Activated CD4-positive, alpha-beta memory T cell treated with anti-CD3 and anti-CD28 coated beads for 36 hours (primary cell): Measurements from ENCODE around the gene DYNC1I1. TPM values are rescaled to one million over a fixed set of nuclear protein-coding genes. Genes with fewer than 3 reads are reported as not detected.

Experiments
- CTCF ChIA-PET: fragments of 350-600 bp; sonication (Branson Sonifier 250); formaldehyde crosslinking; loops from one replicate; lab custom pipeline; 2021; ENCODE audit warnings: antibody characterized with exemption, inconsistent platforms; lab: Charles Lee
- POLR2A ChIA-PET: fragments of 350-600 bp; sonication (Branson Sonifier 250); formaldehyde crosslinking; loops from one replicate; lab custom pipeline; 2021; ENCODE audit warnings: antibody characterized with exemption; lab: Charles Lee
- DNase-seq: peaks from one replicate; pipeline ENCODE4 v3.0.0-alpha.2; 2020
- H3K27ac Mint-ChIP-seq: one replicate; pipeline ENCODE4 v1.8.0; 2021; ENCODE audit warnings: mixed read lengths
- H3K27me3 Mint-ChIP-seq: one replicate; pipeline ENCODE4 v1.8.0; 2021; ENCODE audit warnings: mixed read lengths
- H3K36me3 Mint-ChIP-seq: one replicate; pipeline ENCODE4 v1.8.0; 2021; ENCODE audit warnings: mixed read lengths
- H3K4me1 Mint-ChIP-seq: one replicate; pipeline ENCODE4 v1.8.0; 2021; ENCODE audit warnings: low read depth, mixed read lengths
- H3K4me3 Mint-ChIP-seq: one replicate; pipeline ENCODE4 v1.8.0; 2021; ENCODE audit warnings: mild to moderate bottlenecking, mixed read lengths
- H3K9me3 Mint-ChIP-seq: one replicate; pipeline ENCODE4 v1.8.0; 2021; ENCODE audit warnings: mixed read lengths
- intact Hi-C: fragments of 100-400 bp; cut with micrococcal nuclease; formaldehyde crosslinking; loops from one replicate; pipeline ENCODE4 v1.15.1; 2023
- total RNA-seq, 2 experiments: library from RNA; stranded (reverse); gene quantifications; one replicate each; pipeline ENCODE4 v1.2.3, GENCODE V29; 2021

Gene DYNC1I1
- total RNA-seq, 2 experiments from 2014 or later: not detected

GRCh38 chr7:96021568-96021967, 249.2 kb downstream of the DYNC1I1 start:
- CTCF ChIA-PET: no interaction called here
- Mint-ChIP-seq H3K27me3 (peaks cover 8% of the 10 kb centered on the region), H3K9me3 (no peaks in the 10 kb centered on the region), H3K4me1 (no peaks in the 10 kb centered on the region), H3K27ac (no peak overlapping the region), H3K4me3 (no peak overlapping the region), H3K36me3 (no peaks in the 10 kb centered on the region)
- no peak for DNase-seq
- POLR2A ChIA-PET: no interaction called here
- intact Hi-C loops: no loop called here

- Mint-ChIP-seq H3K4me1 (no peaks in the 10 kb centered on the region), H3K27ac (no peak overlapping the region), H3K4me3 (no peak overlapping the region), H3K27me3 (peaks cover 8% of the 10 kb centered on the region), H3K36me3 (no peaks in the 10 kb centered on the region), H3K9me3 (no peaks in the 10 kb centered on the region)
- ChIA-PET CTCF (no interaction called here), POLR2A (no interaction called here)
- intact Hi-C loops: no loop called here
- no peak for DNase-seq
Measured at GRCh38 chr7:96023387-96023786, 251.0 kb downstream of the DYNC1I1 start.

GRCh38 chr7:96026010-96026409, 253.7 kb downstream of the DYNC1I1 start:
- Mint-ChIP-seq H3K36me3 (no peaks in the 10 kb centered on the region), H3K27ac (no peak overlapping the region), H3K4me1 (peaks cover 3% of the 10 kb centered on the region), H3K4me3 (no peak overlapping the region), H3K9me3 (no peaks in the 10 kb centered on the region), H3K27me3 (no peaks in the 10 kb centered on the region)
- POLR2A ChIA-PET: no interaction called here
- CTCF ChIA-PET: no interaction called here
- intact Hi-C loops: no loop called here
- no peak for DNase-seq

- no peaks in the 10 kb centered on the region for H3K36me3 Mint-ChIP-seq
- ChIA-PET POLR2A (interaction anchor here (0.9 kb wide), 1 partner anchor 72 kb away, joined by 6 read pairs; no protein-coding TSS in a partner anchor), CTCF (no interaction called here)
- no peak overlapping the region for H3K27ac Mint-ChIP-seq
- H3K9me3 Mint-ChIP-seq: no peaks in the 10 kb centered on the region
- intact Hi-C loops: no loop called here
- DNase-seq: no peak
- no peaks in the 10 kb centered on the region for H3K27me3 Mint-ChIP-seq
- peaks cover 3% of the 10 kb centered on the region for H3K4me1 Mint-ChIP-seq
- H3K4me3 Mint-ChIP-seq: no peak overlapping the region
Measured at GRCh38 chr7:96026611-96027010, 254.3 kb downstream of the DYNC1I1 start.

- POLR2A ChIA-PET: no interaction called here
- no peak for DNase-seq
- Mint-ChIP-seq H3K4me3 (no peak overlapping the region), H3K36me3 (no peaks in the 10 kb centered on the region), H3K27ac (no peak overlapping the region), H3K27me3 (peaks cover 5% of the 10 kb centered on the region), H3K4me1 (peaks cover 3% of the 10 kb centered on the region), H3K9me3 (no peaks in the 10 kb centered on the region)
- CTCF ChIA-PET: interaction anchor here (0.6 kb wide), 1 partner anchor 97 kb away, joined by 3 read pairs; no protein-coding TSS in a partner anchor
- intact Hi-C loops: no loop called here
Measured at GRCh38 chr7:96028729-96029128, 256.4 kb downstream of the DYNC1I1 start.

GRCh38 chr7:96033009-96033598, 260.8 kb downstream of the DYNC1I1 start:
- Mint-ChIP-seq H3K9me3 (no peaks in the 10 kb centered on the region), H3K27me3 (peaks cover 5% of the 10 kb centered on the region), H3K4me1 (peaks cover 3% of the 10 kb centered on the region), H3K27ac (no peak overlapping the region), H3K4me3 (no peak overlapping the region), H3K36me3 (no peaks in the 10 kb centered on the region)
- ChIA-PET POLR2A (no interaction called here), CTCF (no interaction called here)
- no peak for DNase-seq
- intact Hi-C loops: no loop called here

DNA sequence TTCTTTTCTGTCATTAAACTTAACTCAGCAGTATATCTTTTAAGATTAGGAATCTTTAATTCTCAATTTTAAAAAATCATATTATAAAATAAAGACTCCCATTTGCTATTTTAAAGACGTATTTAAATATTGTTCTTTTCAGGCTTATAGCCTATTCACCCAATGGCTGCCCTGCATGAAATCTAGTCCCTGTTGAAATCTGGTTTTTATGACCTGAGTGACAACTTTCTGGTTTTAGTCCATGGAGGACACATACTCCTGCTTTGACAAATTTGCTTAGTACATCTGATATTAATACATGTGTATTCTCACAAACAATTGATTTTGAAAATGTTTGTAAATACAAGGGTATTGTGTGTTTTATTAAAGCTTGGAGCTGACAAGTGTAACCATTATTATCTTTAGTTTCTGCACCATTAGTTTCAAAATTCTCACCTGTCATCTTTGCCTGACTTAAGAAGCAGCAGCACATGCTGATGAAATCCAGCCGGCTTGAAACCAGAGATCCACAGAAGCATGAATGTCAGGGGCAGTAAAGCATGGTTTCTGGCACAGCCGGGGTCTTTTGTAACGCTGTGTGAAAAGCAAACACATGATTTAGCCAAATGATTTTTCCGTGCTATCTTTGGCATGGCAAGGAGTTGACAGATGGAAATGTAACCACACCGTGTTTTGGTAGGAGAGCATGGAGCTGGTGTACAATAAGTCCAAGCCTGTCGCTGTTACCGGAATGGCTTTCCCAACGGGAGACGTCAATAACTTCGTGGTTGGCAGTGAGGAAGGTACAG, 262.8 kb downstream of the DYNC1I1 start:
- no peaks in the 10 kb centered on the region for H3K9me3 Mint-ChIP-seq
- no peaks in the 10 kb centered on the region for H3K4me1 Mint-ChIP-seq
- intact Hi-C loops: no loop called here
- POLR2A ChIA-PET: no interaction called here
- peaks cover 5% of the 10 kb centered on the region for H3K27me3 Mint-ChIP-seq
- no peaks in the 10 kb centered on the region for H3K36me3 Mint-ChIP-seq
- DNase-seq: no peak
- H3K4me3 Mint-ChIP-seq: no peak overlapping the region
- CTCF ChIA-PET: no interaction called here
- no peak overlapping the region for H3K27ac Mint-ChIP-seq

- H3K27me3 Mint-ChIP-seq: peaks cover 8% of the 10 kb centered on the region
- intact Hi-C loops: no loop called here
- H3K36me3 Mint-ChIP-seq: no peaks in the 10 kb centered on the region
- H3K9me3 Mint-ChIP-seq: no peaks in the 10 kb centered on the region
- no peak overlapping the region for H3K4me3 Mint-ChIP-seq
- H3K27ac Mint-ChIP-seq: no peak overlapping the region
- ChIA-PET POLR2A (no interaction called here), CTCF (no interaction called here)
- H3K4me1 Mint-ChIP-seq: no peaks in the 10 kb centered on the region
- DNase-seq: no peak
Measured at GRCh38 chr7:96040250-96040772, 268.0 kb downstream of the DYNC1I1 start.

DNA sequence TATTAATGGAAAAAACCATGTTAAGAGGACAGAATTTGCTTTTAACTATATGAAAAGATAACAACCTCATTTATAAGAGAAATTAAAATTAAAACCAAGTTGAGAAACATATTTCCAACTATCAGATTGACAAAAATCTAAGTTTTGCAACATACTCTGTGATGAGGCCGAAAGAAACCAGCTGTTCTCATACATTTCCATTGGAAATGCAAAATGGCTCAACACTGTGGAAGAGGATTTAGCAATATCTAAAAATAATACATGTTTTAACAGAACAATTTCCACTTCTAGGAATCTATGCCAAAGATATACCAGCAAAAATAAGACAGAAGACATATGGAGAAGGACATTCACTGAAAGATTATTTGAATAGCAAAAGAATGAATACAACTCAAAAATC, 268.8 kb downstream of the DYNC1I1 start:
- Mint-ChIP-seq H3K4me1 (no peaks in the 10 kb centered on the region), H3K27ac (no peak overlapping the region), H3K9me3 (no peaks in the 10 kb centered on the region), H3K4me3 (no peak overlapping the region), H3K27me3 (peaks cover 8% of the 10 kb centered on the region), H3K36me3 (no peaks in the 10 kb centered on the region)
- POLR2A ChIA-PET: no interaction called here
- CTCF ChIA-PET: no interaction called here
- intact Hi-C loops: no loop called here
- no peak for DNase-seq

DNA sequence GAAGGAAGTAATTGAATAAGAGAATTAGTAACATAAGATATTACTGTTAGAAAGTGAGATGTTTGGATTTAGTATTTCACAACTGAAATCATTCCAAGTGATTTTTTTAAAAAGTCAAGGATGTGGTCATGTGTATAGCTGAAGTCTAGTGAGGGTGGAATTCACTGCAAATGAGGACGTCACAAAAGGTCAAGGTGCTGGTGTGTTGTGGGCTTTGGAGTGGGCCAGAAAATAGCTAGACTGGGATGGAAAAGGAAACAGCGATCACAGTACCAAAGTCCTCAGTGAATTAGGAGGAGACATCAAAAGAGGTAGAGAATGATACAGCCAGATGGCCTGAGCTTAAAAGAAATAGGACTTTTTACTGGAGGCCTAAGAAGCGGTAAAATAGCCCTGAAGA, 272.8 kb downstream of the DYNC1I1 start:
- peaks cover 8% of the 10 kb centered on the region for H3K27me3 Mint-ChIP-seq
- no peak overlapping the region for H3K27ac Mint-ChIP-seq
- no peak for DNase-seq
- H3K4me3 Mint-ChIP-seq: no peak overlapping the region
- H3K36me3 Mint-ChIP-seq: no peaks in the 10 kb centered on the region
- POLR2A ChIA-PET: no interaction called here
- H3K4me1 Mint-ChIP-seq: no peaks in the 10 kb centered on the region
- intact Hi-C loops: no loop called here
- CTCF ChIA-PET: no interaction called here
- no peaks in the 10 kb centered on the region for H3K9me3 Mint-ChIP-seq

GRCh38 chr7:96045919-96046318, 273.6 kb downstream of the DYNC1I1 start:
- no peaks in the 10 kb centered on the region for H3K4me1 Mint-ChIP-seq
- H3K9me3 Mint-ChIP-seq: no peaks in the 10 kb centered on the region
- no peak overlapping the region for H3K4me3 Mint-ChIP-seq
- H3K27ac Mint-ChIP-seq: no peak overlapping the region
- POLR2A ChIA-PET: no interaction called here
- intact Hi-C loops: no loop called here
- DNase-seq: no peak
- H3K36me3 Mint-ChIP-seq: no peaks in the 10 kb centered on the region
- CTCF ChIA-PET: no interaction called here
- H3K27me3 Mint-ChIP-seq: peaks cover 3% of the 10 kb centered on the region

DNA sequence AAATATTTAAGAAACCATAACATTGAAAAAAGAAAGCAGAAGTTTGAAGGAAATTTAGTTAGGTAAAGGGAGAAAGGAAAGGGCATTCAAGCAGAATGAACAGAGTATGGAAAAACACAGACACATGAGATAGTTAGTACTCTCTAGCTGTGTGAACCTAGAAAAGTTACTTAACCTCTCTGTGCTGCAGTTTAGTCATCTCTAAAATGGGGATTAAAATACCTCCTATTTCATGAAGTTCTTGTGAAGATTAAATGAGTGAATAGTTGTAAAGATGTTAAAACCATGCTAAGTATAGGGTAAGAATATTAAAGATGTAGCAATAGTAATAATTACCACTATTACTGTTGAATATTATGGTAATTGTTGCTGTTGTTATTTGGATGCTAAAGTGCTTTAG, 279.9 kb downstream of the DYNC1I1 start:
- ChIA-PET POLR2A (no interaction called here), CTCF (no interaction called here)
- H3K36me3 Mint-ChIP-seq: no peaks in the 10 kb centered on the region
- intact Hi-C loops: no loop called here
- no peak overlapping the region for H3K27ac Mint-ChIP-seq
- H3K9me3 Mint-ChIP-seq: no peaks in the 10 kb centered on the region
- peaks cover 6% of the 10 kb centered on the region for H3K27me3 Mint-ChIP-seq
- no peak overlapping the region for H3K4me3 Mint-ChIP-seq
- DNase-seq: no peak
- H3K4me1 Mint-ChIP-seq: no peaks in the 10 kb centered on the region
